ENCODE measurements around the gene BCAN. TPM values are rescaled to one million over a fixed set of nuclear protein-coding genes. Genes with fewer than 3 reads are reported as not detected.

Gene BCAN
- total and polyA plus RNA-seq, 2 of the 8 experiments (the other 6 are each of a cell fraction or from before 2014, with no cell fraction given), result 4.5 to 24.0 TPM

DNA sequence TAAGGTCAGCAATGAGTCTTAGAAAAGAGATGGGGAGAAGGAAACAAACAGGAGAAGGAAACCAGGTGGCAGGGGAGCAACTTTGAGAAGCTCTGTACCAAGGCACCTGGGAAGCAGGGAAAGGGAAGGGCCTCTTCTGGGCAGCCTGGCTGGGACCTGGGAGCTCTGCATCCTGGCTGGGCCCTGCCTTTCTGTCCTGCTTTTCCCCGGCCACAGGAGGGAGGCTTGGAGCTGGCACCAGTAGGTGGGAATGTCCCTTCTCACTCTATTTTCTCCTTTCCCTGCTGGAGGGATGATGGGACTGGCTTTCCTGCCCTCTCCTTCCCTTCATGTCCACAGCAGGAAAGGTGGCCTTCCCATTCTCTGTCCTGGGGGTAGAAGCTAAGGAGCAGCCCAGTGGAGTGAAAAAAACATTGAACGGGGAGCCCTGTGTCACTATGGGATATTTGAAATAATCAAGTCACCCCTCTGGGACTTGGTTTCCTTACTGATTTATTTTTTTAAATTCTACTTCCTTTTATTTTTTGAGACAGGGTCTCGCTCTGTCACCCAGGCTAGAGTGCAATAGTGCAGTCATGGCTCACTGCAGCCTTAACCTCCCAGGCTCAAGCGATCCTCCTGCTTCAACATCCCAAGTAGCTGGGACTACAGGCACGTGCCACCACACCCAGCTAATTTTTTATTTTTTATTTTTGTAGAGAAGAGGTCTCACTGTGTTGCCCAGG lies 40.4 kb downstream of the BCAN start:
- Histone ChIP-seq H3K9ac (replicated peaks in 1 of 4; ENCODE audit: extremely low read depth in 1 of 4, low read depth in 3 of 4, low read length in 3 of 4) (no peak overlapping the region), H3K9me3 (ENCODE audit: insufficient read depth in 2 of 2, low read depth in 1 of 2, low read length in 1 of 2) (no peaks in the 10 kb centered on the region), H3K79me2 (ENCODE audit: control insufficient read depth in 1 of 2, insufficient read depth in 2 of 2, low read length in 2 of 2) (no peaks in the 10 kb centered on the region), H4K91ac (replicated peaks; ENCODE audit: insufficient read length, low read length) (peak overlapping the region; percentile 75), H3K79me1 (ENCODE audit: low read depth, low read length) (no peaks in the 10 kb centered on the region), H3K4ac (replicated peaks; ENCODE audit: insufficient read length, low read depth, low read length) (no peak overlapping the region), H4K8ac (ENCODE audit: extremely low read depth, insufficient read depth, low read length) (no peak overlapping the region), H2AFZ (ENCODE audit: low read length) (peak overlapping the region; percentile 31; the same call in 1 of the 2 replicates), H3K4me2 (ENCODE audit: insufficient read depth in 1 of 2, low read depth in 2 of 2, low read length in 2 of 2) (no peak overlapping the region), H3K23ac (ENCODE audit: insufficient read length) (no peak overlapping the region), H3K27me3 (replicated peaks in 1 of 4; ENCODE audit: control insufficient read depth in 3 of 4, extremely low read depth in 1 of 4, insufficient read depth in 3 of 4, low read length in 3 of 4) (no peaks in the 10 kb centered on the region; a peak in 1 of 7 replicates), H3K4me1 (replicated peaks in 1 of 4; ENCODE audit: control insufficient read depth in 3 of 4, insufficient read depth in 4 of 4, low read length in 3 of 4) (peaks cover 0 to 12% (median 3%) of the 10 kb centered on the region in 4 experiments; a peak in 4 of 7 replicates), H4K5ac (ENCODE audit: insufficient read length, low read depth, low read length) (no peak overlapping the region), H3K27ac (ENCODE audit: low read depth, low read length) (no peak overlapping the region), H3K4me3 (ENCODE audit: extremely low read depth in 1 of 4, insufficient read depth in 2 of 4, low read depth in 3 of 4, low read length in 4 of 4) (no peak overlapping the region), H2BK120ac (replicated peaks; ENCODE audit: low read depth, low read length) (no peak overlapping the region), H2BK15ac (ENCODE audit: low read length) (0 out of 2 replicates have a peak overlapping the region, but pooled peaks have one; percentile 75), H3K23me2 (ENCODE audit: low read depth, low read length) (no peaks in the 10 kb centered on the region; the same call in 1 of the 2 replicates), H3K36me3 (ENCODE audit: control insufficient read depth in 2 of 4, insufficient read depth in 4 of 4, low read length in 3 of 4) (no peaks in the 10 kb centered on the region), H3K56ac (replicated peaks; ENCODE audit: insufficient read length, low read depth, low read length) (no peak overlapping the region), H4K20me1 (replicated peaks in 1 of 2; ENCODE audit: control insufficient read depth in 1 of 2, insufficient read depth in 2 of 2, low read length in 2 of 2) (no peaks in the 10 kb centered on the region), H2BK20ac (ENCODE audit: low read length) (no peak overlapping the region), H2BK12ac (ENCODE audit: low read depth, low read length) (peak overlapping the region; percentile 68; the same call in 1 of the 2 replicates), H2BK5ac (ENCODE audit: low read depth, low read length) (no peak overlapping the region; the same call in 1 of the 2 replicates), H3K14ac (ENCODE audit: insufficient read length) (no peak overlapping the region), H3K18ac (ENCODE audit: extremely low read depth, low read length) (no peak overlapping the region; the same call in 1 of the 2 replicates), H2AK5ac (ENCODE audit: low read depth, low read length) (0 out of 2 replicates have a peak overlapping the region, but pooled peaks have one; percentile 9)
- 79% methylated on average over 5 of the region's 5 CpGs; no CpG with 5 or more reads in 1 of the 2 experiments for WGBS, 2 experiments (ENCODE audit: extremely low coverage in 1 of 2, insufficient coverage in 1 of 2, insufficient read length in 1 of 2, insufficient replicate concordance in 2 of 2, low coverage in 1 of 2, low lambda C conversion rate in 2 of 2, missing lambda C conversion rate in 1 of 2)
- FAIRE-seq (no peak), DNase-seq (ENCODE audit: low read depth in 1 of 2, low spot score in 2 of 2) (peak in 1 of 2 experiments; percentile 61)
- TF ChIP-seq YY1 (IDR thresholded peaks at IDR 0.05; ENCODE audit: low read depth, low read length) (no peak), PHF8 (conservative IDR thresholded peaks at IDR 0.05; ENCODE audit: low read depth, low read length) (no peak), SP2 (IDR thresholded peaks at IDR 0.05; ENCODE audit: low read length) (no peak), RAD21 (IDR thresholded peaks at IDR 0.05 in 1 of 2, conservative IDR thresholded peaks at IDR 0.05 in 1 of 2; ENCODE audit: low read depth in 2 of 2, low read length in 2 of 2) (peak; percentile 41 to 53), NRF1 (IDR thresholded peaks at IDR 0.05; ENCODE audit: low read depth, low read length) (no peak), TBP (IDR thresholded peaks at IDR 0.05; ENCODE audit: low read depth, low read length) (peak; percentile 93), GABPA (IDR thresholded peaks at IDR 0.05; ENCODE audit: borderline replicate concordance, insufficient read depth, low read length) (peak; percentile 27; the same call in 1 of the 2 replicates), POLR2A (IDR thresholded peaks at IDR 0.05; ENCODE audit: control extremely low read depth in 1 of 2, low read depth in 2 of 2, low read length in 2 of 2) (no peak)
- TF ChIP-seq, protein P1, sequence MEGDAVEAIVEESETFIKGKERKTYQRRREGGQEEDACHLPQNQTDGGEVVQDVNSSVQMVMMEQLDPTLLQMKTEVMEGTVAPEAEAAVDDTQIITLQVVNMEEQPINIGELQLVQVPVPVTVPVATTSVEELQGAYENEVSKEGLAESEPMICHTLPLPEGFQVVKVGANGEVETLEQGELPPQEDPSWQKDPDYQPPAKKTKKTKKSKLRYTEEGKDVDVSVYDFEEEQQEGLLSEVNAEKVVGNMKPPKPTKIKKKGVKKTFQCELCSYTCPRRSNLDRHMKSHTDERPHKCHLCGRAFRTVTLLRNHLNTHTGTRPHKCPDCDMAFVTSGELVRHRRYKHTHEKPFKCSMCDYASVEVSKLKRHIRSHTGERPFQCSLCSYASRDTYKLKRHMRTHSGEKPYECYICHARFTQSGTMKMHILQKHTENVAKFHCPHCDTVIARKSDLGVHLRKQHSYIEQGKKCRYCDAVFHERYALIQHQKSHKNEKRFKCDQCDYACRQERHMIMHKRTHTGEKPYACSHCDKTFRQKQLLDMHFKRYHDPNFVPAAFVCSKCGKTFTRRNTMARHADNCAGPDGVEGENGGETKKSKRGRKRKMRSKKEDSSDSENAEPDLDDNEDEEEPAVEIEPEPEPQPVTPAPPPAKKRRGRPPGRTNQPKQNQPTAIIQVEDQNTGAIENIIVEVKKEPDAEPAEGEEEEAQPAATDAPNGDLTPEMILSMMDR (IDR thresholded peaks at IDR 0.05; ENCODE audit: control extremely low read depth in 1 of 3, insufficient read depth in 1 of 3, low read depth in 1 of 3, low read length in 3 of 3), result peak; percentile 41 to 47 (median 45)
- ChIA-PET CTCF (ENCODE audit: partially characterized antibody) (interaction anchor here (0.6 to 66.0 kb wide), 20 partner anchors 5 to 266 kb away, joined by 3 to 4284 read pairs (median 4); partner anchors contain the start of genes BCAN, CRABP2, HAPLN2 and ISG20L2), POLR2A (ENCODE audit: partially characterized antibody) (interaction anchor here (0.6 to 13.8 kb wide), 10 partner anchors 10 to 88 kb away, joined by 3 to 419 read pairs (median 6); partner anchors contain the start of gene CRABP2)

All from H1 (cell line).